ENCODE measurements around the gene DPPA5.

Gene DPPA5

DNA sequence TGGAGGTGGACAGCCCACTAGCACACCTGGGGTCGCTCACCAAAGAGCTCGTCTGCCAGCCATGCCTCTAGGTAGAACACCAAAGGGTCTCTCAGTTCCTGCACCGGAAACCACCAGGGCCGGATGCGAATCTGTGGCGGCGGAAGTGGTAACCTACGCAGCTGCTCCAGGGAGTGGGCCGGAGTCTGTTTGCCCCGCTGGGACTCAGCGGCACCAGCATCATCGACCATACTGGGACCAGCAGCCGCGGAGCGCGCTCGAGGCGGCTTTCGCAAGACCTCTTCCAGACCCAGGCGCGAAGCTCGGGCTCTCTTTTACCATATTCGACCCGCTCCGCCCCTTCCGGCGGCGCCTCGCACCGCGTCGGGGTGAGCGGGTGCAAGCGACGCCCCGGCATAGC is 15.5 kb upstream of the DPPA5 start, which contains the start of gene OOEP:
Gene OOEP (minus strand): TSS at position 335 of the 400 bp plus-strand sequence. CDS start 105 bp downstream, at position 230.
- H3K27ac ChIP-seq (ENCODE audit: low read length), result no peak within 1 kb of the TSS
- peaks cover 9% of the 10 kb centered on the region; the same call in 1 of the 2 replicates for H3K9me3 ChIP-seq (ENCODE audit: insufficient read depth, low read length)
- H3K9ac ChIP-seq (ENCODE audit: low read length), result no peak within 1 kb of the TSS
- H3K4me1 ChIP-seq (ENCODE audit: low read length), result no peaks in the 10 kb centered on the region
- H3K27me3 ChIP-seq (ENCODE audit: low read depth, low read length), result no peaks in the 10 kb centered on the region
- no peaks in the 10 kb centered on the region for H3K36me3 ChIP-seq (replicated peaks; ENCODE audit: low read depth, low read length)
- TF ChIP-seq, protein P1, sequence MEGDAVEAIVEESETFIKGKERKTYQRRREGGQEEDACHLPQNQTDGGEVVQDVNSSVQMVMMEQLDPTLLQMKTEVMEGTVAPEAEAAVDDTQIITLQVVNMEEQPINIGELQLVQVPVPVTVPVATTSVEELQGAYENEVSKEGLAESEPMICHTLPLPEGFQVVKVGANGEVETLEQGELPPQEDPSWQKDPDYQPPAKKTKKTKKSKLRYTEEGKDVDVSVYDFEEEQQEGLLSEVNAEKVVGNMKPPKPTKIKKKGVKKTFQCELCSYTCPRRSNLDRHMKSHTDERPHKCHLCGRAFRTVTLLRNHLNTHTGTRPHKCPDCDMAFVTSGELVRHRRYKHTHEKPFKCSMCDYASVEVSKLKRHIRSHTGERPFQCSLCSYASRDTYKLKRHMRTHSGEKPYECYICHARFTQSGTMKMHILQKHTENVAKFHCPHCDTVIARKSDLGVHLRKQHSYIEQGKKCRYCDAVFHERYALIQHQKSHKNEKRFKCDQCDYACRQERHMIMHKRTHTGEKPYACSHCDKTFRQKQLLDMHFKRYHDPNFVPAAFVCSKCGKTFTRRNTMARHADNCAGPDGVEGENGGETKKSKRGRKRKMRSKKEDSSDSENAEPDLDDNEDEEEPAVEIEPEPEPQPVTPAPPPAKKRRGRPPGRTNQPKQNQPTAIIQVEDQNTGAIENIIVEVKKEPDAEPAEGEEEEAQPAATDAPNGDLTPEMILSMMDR (IDR thresholded peaks at IDR 0.05; ENCODE audit: low read depth, low read length), result no peak
- TF ChIP-seq EZH2phosphoT487 (IDR thresholded peaks at IDR 0.05; ENCODE audit: low read depth), result no peak
- H4K20me1 ChIP-seq (ENCODE audit: insufficient read depth, low read length), result no peaks in the 10 kb centered on the region
- H2AFZ ChIP-seq (ENCODE audit: low read depth, low read length), result no peak within 1 kb of the TSS
- H3K79me2 ChIP-seq (ENCODE audit: low read length), result no peaks in the 10 kb centered on the region
- no peak within 1 kb of the TSS for H3K4me3 ChIP-seq (ENCODE audit: low read length)
- H3K4me2 ChIP-seq (ENCODE audit: low read length), result no peak within 1 kb of the TSS

DNA sequence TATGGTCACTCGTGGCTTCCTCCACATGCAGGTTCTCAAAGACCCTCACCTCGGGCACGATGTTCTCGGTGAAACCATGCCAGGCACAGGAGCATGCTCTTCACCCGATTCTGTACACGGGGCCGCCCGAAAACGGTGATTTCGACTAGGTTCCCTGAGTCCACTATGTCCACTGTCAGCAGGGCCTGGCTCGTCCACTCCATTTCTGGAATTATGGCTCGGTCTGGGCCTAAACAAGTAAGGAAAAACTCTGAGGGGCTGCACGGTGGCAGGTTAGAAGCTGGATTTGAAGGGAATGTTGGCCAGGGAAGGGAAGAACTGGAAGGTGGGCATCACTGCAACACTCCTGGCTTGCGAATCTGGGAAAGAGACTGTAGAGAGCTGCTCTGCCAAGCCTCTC is 15.1 kb upstream of the DPPA5 start:
- H3K4me3 ChIP-seq (ENCODE audit: low read length), result no peak overlapping the region
- H3K9ac ChIP-seq (ENCODE audit: low read length), result no peak overlapping the region
- no peak overlapping the region for H2AFZ ChIP-seq (ENCODE audit: low read depth, low read length)
- no peaks in the 10 kb centered on the region for H3K27me3 ChIP-seq (ENCODE audit: low read depth, low read length)
- H3K4me1 ChIP-seq (ENCODE audit: low read length), result no peaks in the 10 kb centered on the region
- no peaks in the 10 kb centered on the region for H3K36me3 ChIP-seq (replicated peaks; ENCODE audit: low read depth, low read length)
- no peak overlapping the region for H3K27ac ChIP-seq (ENCODE audit: low read length)
- no peak for TF ChIP-seq EZH2phosphoT487 (IDR thresholded peaks at IDR 0.05; ENCODE audit: low read depth)
- TF ChIP-seq, protein P1 (IDR thresholded peaks at IDR 0.05; ENCODE audit: low read depth, low read length), result no peak
- peaks cover 9% of the 10 kb centered on the region; the same call in 1 of the 2 replicates for H3K9me3 ChIP-seq (ENCODE audit: insufficient read depth, low read length)
- no peaks in the 10 kb centered on the region for H4K20me1 ChIP-seq (ENCODE audit: insufficient read depth, low read length)
- H3K4me2 ChIP-seq (ENCODE audit: low read length), result no peak overlapping the region
- no peaks in the 10 kb centered on the region for H3K79me2 ChIP-seq (ENCODE audit: low read length)

DNA sequence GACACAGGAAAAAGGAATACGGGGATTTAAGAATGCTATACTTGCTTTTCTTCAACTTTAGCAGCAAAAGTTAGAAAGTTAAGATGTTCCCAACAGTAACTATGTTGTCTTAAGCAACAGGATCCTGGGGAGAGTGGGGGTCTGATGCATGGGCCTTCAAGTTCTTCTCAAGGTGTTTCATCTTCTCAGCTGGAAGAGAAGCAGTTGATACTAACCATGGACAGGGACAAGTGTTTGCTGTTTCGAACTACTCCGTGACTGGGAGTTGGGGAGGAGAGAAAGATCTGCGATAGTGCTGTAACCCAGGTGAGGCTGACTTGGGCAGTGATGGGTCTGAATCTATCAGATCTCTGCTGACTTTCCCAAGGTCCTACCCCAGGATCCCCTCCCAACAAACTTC is 14.6 kb upstream of the DPPA5 start:
- Histone ChIP-seq H3K27ac (ENCODE audit: low read length) (no peak overlapping the region), H4K20me1 (ENCODE audit: insufficient read depth, low read length) (no peaks in the 10 kb centered on the region), H3K9me3 (ENCODE audit: insufficient read depth, low read length) (peaks cover 9% of the 10 kb centered on the region; the same call in 1 of the 2 replicates), H3K27me3 (ENCODE audit: low read depth, low read length) (no peaks in the 10 kb centered on the region), H3K9ac (ENCODE audit: low read length) (no peak overlapping the region), H3K36me3 (replicated peaks; ENCODE audit: low read depth, low read length) (no peaks in the 10 kb centered on the region), H3K4me3 (ENCODE audit: low read length) (no peak overlapping the region), H3K4me1 (ENCODE audit: low read length) (no peaks in the 10 kb centered on the region), H3K4me2 (ENCODE audit: low read length) (no peak overlapping the region), H3K79me2 (ENCODE audit: low read length) (no peaks in the 10 kb centered on the region), H2AFZ (ENCODE audit: low read depth, low read length) (no peak overlapping the region)
- TF ChIP-seq EZH2phosphoT487 (IDR thresholded peaks at IDR 0.05; ENCODE audit: low read depth), result no peak
- TF ChIP-seq, protein P1 (IDR thresholded peaks at IDR 0.05; ENCODE audit: low read depth, low read length), result no peak

DNA sequence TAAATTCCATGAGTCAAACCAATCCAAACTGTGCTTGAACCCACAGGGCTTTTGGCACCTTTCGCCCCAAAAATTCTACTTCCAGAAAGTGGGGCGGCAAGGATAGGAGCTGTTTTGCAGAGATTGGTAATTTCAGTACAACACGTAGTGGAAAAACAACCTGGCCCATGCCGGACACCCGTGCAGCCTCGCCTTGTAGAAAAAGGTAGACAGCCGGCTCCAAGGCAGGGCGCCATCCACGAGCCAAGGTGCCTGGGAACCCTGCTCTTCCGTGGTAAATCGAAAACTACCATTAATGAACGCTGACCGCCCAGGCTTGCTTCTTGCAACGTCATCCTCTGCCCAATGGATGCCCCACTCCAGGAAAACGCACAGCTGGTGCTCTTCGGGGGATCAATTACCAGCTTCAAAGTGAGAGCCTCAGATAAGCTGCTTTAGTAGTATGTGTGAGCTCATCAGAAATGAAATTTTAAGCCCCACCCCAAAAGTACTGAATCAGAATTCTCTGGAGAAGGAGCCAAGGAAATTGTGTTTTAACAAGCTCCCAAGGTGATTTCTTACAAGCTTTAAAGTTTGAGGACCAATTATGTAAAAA is 13.8 kb upstream of the DPPA5 start:
- no peak overlapping the region for H3K4me3 ChIP-seq (ENCODE audit: low read length)
- H3K36me3 ChIP-seq (replicated peaks; ENCODE audit: low read depth, low read length), result no peaks in the 10 kb centered on the region
- H3K79me2 ChIP-seq (ENCODE audit: low read length), result no peaks in the 10 kb centered on the region
- no peaks in the 10 kb centered on the region for H3K4me1 ChIP-seq (ENCODE audit: low read length)
- H3K9me3 ChIP-seq (ENCODE audit: insufficient read depth, low read length), result peaks cover 9% of the 10 kb centered on the region; the same call in 1 of the 2 replicates
- no peak overlapping the region for H2AFZ ChIP-seq (ENCODE audit: low read depth, low read length)
- H3K27me3 ChIP-seq (ENCODE audit: low read depth, low read length), result no peaks in the 10 kb centered on the region
- H3K9ac ChIP-seq (ENCODE audit: low read length), result no peak overlapping the region
- no peak overlapping the region for H3K4me2 ChIP-seq (ENCODE audit: low read length)
- H4K20me1 ChIP-seq (ENCODE audit: insufficient read depth, low read length), result no peaks in the 10 kb centered on the region
- TF ChIP-seq, protein P1 (IDR thresholded peaks at IDR 0.05; ENCODE audit: low read depth, low read length), result no peak
- no peak for TF ChIP-seq EZH2phosphoT487 (IDR thresholded peaks at IDR 0.05; ENCODE audit: low read depth)
- H3K27ac ChIP-seq (ENCODE audit: low read length), result no peak overlapping the region

Data from OCI-LY3 (cell line).